Medulla oblongata (tissue), 1 donor: ENCODE measurements around the gene ARHGAP32.
"Not testable (repeated sequence)": the region's sequence is repeated elsewhere in the genome, so short reads cannot be mapped to it uniquely, and the experiment has no call there.

Experiments used
- DNase-seq: peaks from one replicate; pipeline ENCODE4 v3.0.0-alpha.2; 2015; ENCODE audit errors: extremely low spot score

The ARHGAP32 gene

DNA sequence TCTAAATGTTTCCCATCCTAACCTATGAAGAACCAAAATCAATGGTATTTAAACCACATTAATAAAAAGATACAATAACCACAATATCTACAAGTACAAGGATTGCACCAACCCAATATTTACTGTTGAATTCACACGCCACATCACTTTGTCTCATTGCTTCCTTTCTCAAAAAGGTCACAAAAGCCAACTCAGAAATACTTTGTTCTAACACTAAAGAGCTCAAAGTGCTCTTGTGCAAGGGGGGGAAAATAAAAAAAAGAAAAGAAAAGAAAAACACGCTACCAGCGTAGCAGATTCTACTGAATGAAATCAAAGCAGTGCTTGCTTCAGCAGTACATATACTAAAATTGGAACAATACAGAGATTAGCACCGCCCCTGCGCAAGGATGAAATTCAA lies 10.5 kb upstream of the ARHGAP32 start:
- DNase-seq: no peak

- DNase-seq: no peak
Measured at GRCh38 chr11:129195682-129196081, 3.6 kb upstream of the ARHGAP32 start.

DNA sequence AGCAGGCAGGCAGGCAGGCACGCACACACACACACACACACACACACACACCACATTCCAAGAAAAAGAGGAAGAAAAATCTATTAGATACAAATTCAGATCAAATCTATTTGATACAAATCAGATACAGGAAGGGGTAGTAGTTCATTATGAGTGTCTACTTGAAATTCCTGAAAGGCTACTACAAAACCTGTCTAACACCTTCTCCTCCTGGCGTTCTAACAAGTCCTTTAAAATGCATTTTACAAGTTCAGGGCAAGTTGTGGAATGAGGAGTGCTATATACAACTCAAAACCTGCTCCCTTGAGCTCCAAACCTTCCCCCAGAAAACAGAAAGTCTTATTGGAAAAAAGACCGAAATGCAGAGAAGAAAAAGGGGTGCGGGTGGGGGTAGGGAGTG lies 476 bp downstream of the ARHGAP32 start:
- no peak for DNase-seq

DNA sequence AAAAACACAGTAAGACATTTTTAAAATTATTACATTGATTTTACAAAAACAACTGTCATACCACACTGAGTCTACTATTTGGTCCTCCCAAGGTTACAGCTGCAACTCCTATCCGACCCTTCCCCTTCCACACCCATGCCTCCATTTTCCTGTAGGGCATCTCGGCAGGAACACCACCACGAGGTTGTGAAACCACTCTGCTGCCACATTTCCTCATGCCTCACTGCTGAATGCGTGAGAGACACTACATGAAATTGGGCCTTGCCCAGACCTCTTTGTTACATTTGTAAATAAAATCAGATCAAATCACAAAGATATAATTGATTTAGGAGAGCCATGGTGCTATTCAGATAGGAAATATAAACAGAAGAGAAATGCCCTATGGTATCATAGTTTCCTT lies 2.0 kb downstream of the ARHGAP32 start:
- no peak for DNase-seq

- DNase-seq: no peak
Measured at GRCh38 chr11:129189646-129190045, 2.5 kb downstream of the ARHGAP32 start.

GRCh38 chr11:129185082-129185481 lies 7.0 kb downstream of the ARHGAP32 start:
- not testable (repeated sequence) for DNase-seq

- DNase-seq: no peak
Measured at GRCh38 chr11:129184581-129184980, 7.5 kb downstream of the ARHGAP32 start.

GRCh38 chr11:129167315-129167714 lies 24.8 kb downstream of the ARHGAP32 start:
- no peak for DNase-seq

DNA sequence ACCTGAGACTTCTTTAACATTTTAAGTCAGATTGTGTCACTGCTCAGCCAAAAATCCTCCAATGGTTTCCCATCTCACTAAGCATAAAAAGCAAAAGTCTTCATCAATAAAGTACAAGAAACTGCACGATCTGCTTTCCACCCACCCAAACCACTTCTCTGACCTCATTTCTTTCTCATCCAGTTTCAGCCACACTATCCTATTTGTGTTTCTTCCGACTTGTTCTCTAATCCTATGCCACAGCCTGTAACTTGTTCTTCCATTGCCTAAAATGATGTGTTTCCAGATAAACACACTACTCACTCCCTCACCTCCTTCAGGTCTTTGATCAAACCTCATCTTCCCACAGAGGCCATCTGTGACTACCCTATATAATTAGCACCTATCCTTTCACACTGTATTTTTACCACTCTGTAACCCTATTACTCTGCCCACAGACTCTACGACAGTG lies 28.4 kb downstream of the ARHGAP32 start:
- no peak for DNase-seq

- DNase-seq: not testable (repeated sequence)
Measured at GRCh38 chr11:129157080-129157479, 35.0 kb downstream of the ARHGAP32 start.

DNA sequence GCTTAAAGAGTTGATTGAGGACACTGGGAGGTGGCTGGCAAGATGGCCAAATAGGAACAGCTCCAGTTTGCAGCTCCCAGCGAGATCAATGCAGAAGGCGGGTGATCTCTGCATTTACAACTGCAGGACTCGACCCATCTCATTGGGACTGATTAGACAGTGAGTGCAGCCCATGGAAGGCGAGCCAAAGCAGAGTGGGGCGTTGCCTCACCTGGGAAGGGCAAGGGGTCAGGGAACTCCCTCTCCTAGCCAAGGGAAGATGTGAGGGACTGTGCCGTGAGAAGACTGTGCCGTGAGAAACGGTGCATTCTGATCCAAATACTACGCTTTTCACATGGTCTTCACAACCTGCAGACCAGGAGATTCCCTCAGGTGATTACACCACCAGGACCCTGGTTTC lies 36.4 kb downstream of the ARHGAP32 start:
- DNase-seq: no peak

DNA sequence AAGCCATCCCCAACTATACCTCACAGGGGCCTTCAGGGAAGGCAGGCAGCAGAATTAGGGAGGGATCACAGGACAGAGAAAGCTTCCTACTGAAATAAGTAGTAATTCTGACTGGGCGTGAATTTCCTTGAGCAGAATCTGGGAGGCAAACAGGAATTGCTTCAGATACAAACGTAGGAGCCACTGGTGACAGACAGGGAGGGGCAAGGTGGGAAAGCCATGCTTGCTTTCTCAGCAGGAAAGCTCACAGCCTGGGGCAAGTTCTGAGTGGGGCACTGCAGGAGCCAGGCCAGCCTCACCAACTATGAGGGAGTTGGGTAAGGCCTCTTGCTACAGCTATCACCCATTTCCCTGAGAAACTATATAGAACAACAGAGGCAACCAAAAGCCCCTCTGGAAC lies 43.6 kb downstream of the ARHGAP32 start:
- DNase-seq: no peak

DNA sequence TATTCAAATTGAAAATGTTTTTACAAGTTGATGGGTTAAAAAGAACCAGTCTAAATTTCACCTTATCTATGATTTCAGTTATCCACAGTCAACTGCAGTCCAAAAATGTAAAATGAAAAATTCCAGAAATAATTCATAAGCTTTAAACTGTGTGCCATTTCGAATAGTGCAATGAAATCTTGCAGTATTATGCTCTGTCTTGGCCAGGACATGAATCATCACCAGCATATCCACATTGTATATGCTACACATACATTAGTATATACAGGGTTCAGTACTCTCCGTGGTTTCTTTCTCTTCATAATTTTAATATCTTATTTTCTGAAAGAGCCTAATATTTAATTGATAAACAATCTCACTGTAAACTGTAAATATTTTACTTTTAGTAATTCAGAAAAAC lies 45.9 kb downstream of the ARHGAP32 start:
- no peak for DNase-seq

DNA sequence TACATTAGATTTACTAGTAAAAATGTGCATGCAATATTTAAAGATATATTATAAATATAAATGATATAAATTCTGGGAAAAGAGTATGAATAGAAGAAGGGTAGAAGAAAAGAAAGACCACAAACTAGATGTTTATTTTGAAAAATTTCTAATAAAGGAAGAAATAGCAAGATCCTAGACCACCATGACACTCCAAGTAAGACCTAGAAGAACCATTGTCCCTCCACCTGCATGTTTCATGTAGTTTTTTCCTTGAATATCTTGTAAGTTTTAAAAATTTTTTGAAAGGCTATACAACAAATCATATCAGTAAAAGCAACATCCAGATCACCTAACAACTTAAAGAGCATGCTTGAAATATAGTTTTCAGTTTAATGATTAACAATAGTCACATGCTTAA lies 46.8 kb downstream of the ARHGAP32 start:
- DNase-seq: no peak

DNA sequence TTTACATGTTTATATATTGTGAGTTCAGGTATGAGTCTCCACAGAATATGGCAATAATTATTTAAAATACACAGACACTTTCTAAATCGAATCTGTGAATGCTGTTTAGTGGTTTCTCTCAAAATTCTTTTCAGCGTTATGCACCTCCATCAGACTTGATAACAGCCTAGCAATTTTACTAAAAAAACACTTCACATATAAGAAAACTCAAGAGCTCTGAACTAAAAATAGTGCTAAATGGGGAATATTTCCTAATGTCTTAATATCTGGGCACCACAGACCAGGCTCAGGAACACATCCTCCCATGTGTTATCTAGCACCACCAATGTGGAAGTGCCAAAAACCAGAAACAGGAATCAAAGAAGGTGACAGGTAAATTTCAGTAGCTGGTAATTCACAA lies 47.9 kb downstream of the ARHGAP32 start:
- DNase-seq: no peak

GRCh38 chr11:129143335-129143734 lies 48.8 kb downstream of the ARHGAP32 start:
- DNase-seq: peak; percentile 54

- no peak for DNase-seq
Measured at GRCh38 chr11:129141748-129142523, 50.2 kb downstream of the ARHGAP32 start.

GRCh38 chr11:129131316-129131715 lies 60.8 kb downstream of the ARHGAP32 start:
- DNase-seq: no peak

DNA sequence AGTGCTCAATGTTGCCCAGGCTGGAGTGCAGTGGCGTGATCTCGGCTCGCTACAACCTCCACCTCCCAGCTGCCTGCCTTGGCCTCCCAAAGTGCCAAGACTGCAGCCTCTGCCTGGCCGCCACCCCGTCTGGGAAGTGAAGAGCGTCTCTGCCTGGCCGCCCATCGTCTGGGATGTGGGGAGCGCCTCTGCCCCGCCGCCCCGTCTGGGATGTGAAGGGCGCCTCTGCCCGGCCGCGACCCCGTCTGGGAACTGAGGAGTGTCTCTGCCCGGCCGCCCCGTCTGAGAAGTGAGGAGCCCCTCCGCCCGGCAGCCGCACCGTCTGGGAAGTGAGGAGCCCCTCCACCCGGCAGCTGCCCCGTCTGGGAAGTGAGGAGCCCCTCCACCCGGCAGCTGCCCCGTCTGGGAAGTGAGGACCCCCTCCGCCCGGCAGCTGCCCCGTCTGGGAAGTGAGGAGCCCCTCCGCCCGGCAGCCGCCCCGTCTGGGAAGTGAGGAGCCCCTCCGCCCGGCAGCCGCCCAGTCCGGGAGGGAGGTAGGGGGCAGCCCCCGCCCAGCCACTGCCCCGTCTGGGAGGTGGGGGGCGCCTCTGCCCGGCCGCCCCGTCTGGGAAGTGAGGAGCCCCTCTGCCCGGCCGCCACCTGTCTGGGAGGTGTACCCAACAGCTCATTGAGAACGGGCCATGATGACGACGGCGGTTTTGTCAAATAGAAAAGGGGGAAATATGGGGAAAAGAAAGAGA lies 63.1 kb downstream of the ARHGAP32 start:
- DNase-seq: not testable (repeated sequence)

DNA sequence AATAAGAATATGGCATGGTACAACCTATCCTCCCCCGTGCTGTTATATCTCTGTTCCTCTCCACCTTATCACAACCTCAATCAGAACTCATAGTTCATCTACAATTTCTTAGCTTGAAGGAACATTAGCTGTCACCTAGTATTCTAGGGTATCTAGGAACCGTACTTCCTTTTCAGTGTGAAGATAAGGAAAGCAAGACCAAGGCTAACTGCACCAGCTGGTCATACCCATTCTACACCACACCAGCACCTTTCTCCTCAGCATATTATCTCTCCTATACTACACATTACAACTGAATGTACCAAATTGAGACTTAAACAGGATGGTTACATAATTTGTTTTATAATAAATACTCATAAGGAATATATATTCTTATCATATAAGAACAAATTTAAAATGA lies 73.1 kb downstream of the ARHGAP32 start:
- no peak for DNase-seq

GRCh38 chr11:129117595-129118350 lies 74.4 kb downstream of the ARHGAP32 start:
- DNase-seq: peak; percentile 90
